IPS-20b (cell line): ENCODE measurements around the gene PRDM16.

Experiments
- H3K27ac ChIP-seq: one replicate; pipeline ENCODE4 v1.5.1; 2013; ENCODE audit warnings: low read length
- H3K27me3 ChIP-seq: 2 replicates; pipeline ENCODE4 v1.6.1; 2013; ENCODE audit warnings: mild to moderate bottlenecking, low read length, inconsistent platforms; ENCODE audit not compliant: insufficient read depth
- H3K36me3 ChIP-seq: 2 replicates; pipeline ENCODE4 v1.6.1; 2013; ENCODE audit warnings: low read depth, mild to moderate bottlenecking, inconsistent platforms, low read length, moderate library complexity; ENCODE audit not compliant: insufficient read depth
- H3K4me1 ChIP-seq: 2 replicates; pipeline ENCODE4 v1.6.1; 2013; ENCODE audit warnings: mild to moderate bottlenecking, control low read depth, inconsistent platforms, low read length, moderate library complexity; ENCODE audit not compliant: insufficient read depth
- H3K4me3 ChIP-seq: 2 replicates; pipeline ENCODE4 v1.5.1; 2013; ENCODE audit warnings: mild to moderate bottlenecking, low read length, inconsistent platforms
- H3K9ac ChIP-seq: 2 replicates; pipeline ENCODE4 v1.6.1; 2013; ENCODE audit warnings: low read depth, mild to moderate bottlenecking, inconsistent platforms, low read length, moderate library complexity
- H3K9me3 ChIP-seq: 2 replicates; pipeline ENCODE4 v1.6.1; 2013; ENCODE audit warnings: mild to moderate bottlenecking, low read depth, low read length, inconsistent platforms; ENCODE audit not compliant: insufficient read depth

Gene PRDM16

DNA sequence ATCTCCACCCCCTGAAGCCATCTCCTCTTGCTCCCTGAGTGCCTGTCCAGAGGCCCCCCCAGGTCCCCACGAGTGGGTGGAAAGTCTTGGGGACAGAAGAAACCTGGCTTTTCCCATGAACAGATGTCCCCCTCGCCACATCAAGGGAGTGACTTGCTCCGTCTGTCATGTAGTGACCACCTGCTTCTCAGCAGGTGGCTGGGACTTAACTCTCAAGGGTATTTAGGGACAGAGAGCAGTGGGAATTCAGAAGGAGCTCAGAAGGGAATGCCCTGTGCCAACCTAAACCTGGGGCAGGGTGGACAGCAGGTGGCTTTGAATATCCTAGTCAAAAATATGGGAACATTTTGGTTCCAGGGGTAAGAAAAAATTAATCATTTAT, 139.8 kb downstream of the PRDM16 start:
- Histone ChIP-seq H3K36me3 (no peaks in the 10 kb centered on the region), H3K4me1 (peaks cover 9% of the 10 kb centered on the region; the same call in 1 of the 2 replicates), H3K9me3 (no peaks in the 10 kb centered on the region), H3K27me3 (no peaks in the 10 kb centered on the region), H3K27ac (no peak overlapping the region), H3K4me3 (no peak overlapping the region), H3K9ac (no peak overlapping the region)

DNA sequence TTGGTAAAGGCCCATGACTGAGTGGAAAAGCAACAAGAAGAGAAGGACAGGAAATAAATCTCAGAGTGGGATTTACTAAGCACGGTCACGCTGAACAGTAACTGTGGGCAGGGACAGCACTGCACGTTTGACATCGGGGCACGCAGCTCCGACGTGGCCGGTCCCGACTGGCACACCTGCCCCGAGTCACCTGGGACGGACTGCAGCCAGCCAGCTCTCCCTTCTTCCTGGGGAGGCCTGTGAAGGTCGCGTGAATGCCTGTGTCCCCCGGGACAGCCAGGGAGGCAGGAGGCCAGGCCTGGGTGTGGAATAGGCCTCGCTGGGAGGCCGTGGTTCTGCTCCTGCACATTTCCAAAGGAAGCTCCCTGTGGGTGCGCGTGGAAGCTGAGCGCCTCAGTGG, 140.2 kb downstream of the PRDM16 start:
- Histone ChIP-seq H3K27ac (no peak overlapping the region), H3K4me3 (no peak overlapping the region), H3K4me1 (peaks cover 9% of the 10 kb centered on the region; the same call in 1 of the 2 replicates), H3K27me3 (no peaks in the 10 kb centered on the region), H3K9ac (no peak overlapping the region), H3K36me3 (no peaks in the 10 kb centered on the region), H3K9me3 (no peaks in the 10 kb centered on the region)

DNA sequence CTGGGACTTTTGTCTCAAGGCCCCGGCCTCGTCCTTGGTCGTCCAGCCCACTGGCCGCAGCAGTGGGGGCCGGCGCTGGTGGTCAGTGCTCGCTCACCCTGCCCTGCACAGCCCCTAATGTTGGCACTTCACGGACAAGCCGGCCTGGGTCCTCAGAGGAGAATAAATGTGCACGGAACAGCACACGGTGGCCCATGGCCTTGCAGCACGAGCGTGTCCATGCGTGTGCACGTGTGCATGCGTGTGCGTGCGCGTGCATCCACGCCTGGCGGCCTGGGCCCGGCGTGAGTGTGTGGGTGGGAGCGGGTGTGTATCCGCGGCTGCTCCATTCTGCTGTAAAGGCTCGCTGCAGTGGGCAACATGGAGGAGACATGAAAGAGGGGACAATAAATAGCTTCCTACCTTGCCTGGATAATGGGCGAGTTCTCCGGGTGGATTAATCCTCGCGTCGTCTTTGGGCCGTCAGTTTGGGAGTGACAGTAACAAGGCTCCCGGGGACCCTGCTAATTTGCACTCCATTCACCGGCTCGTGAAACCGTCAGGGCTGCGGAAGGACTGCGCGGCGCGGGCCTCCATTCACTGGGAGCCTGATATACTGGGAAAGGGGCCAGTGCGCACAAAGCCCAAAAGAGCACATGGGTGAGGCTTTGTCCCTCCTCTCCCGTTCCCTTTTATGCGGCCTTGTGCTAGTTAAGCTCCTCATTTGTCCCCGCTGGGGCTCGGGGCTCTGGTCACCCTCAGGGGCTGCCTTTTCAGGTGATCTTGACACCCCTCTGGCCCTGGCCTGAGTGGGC, 142.8 kb downstream of the PRDM16 start:
- no peaks in the 10 kb centered on the region for H3K36me3 ChIP-seq
- H3K4me3 ChIP-seq: no peak overlapping the region
- no peak overlapping the region for H3K27ac ChIP-seq
- H3K9ac ChIP-seq: no peak overlapping the region
- H3K27me3 ChIP-seq: no peaks in the 10 kb centered on the region
- H3K4me1 ChIP-seq: no peaks in the 10 kb centered on the region
- H3K9me3 ChIP-seq: no peaks in the 10 kb centered on the region

DNA sequence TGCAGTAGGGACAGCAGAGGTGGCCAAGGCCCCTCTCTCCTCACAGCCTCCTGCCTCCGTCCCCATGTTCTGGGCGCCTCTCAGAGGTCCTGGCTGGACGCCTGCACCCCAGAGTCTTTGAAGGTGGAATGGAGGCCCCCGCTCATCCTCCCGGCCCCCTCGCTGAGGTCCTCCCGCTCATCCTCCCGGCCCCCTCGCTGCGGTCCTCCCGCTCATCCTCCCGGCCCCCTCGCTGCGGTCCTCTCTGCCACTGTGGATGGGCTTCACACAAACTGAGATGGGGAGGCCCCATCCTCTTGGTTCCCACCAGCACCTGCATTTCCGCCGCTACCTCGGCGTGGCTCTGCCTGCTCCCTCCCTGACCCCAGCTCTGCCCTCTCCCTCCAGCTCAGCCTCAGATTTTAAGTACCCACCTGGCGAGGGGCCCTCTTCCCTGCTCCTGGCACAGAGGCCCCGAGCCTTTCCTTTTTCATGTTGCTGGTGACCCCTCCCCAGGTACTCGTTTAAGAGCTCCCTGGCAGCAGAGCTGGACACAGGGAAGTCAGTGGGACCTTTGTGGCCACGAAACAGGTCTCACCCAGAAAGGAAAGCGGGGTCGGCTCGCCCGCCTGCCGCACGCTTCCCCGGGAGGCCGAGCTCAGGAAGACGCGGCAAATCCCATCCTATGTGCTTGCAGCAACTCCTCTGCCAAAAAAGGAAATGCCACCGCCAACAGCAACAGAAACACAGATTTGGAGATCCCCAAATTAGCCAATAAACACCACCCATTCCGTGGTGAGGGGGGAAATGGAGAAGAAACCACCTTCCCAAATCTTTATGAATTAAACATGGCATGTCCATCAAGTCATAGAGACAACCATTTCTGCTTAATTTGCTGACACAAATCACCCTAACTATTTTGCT, 143.7 kb downstream of the PRDM16 start:
- H3K9ac ChIP-seq: no peak overlapping the region
- H3K4me1 ChIP-seq: no peaks in the 10 kb centered on the region
- no peaks in the 10 kb centered on the region for H3K27me3 ChIP-seq
- H3K36me3 ChIP-seq: no peaks in the 10 kb centered on the region
- H3K27ac ChIP-seq: no peak overlapping the region
- no peaks in the 10 kb centered on the region for H3K9me3 ChIP-seq
- H3K4me3 ChIP-seq: no peak overlapping the region

DNA sequence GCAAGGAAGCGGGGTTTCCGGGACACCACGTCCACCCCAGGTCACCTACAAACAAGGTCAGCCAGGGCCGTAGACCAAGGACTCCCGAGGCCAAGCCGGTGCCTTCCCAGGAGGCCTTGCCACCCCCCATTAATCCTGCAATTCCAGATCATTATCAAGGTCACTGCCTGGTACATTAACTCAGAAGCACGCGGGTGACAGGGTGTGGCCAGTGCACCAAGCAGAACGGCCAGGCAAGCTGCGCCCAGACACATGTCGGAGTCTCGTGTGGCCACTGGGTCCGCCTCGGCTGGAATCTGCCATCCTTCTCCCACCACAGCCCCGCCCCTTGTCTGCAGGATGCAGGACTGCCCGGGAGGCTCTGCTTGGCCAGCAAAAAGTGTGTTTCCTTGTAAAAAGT, 144.7 kb downstream of the PRDM16 start:
- Histone ChIP-seq H3K27ac (no peak overlapping the region), H3K27me3 (no peaks in the 10 kb centered on the region), H3K9me3 (no peaks in the 10 kb centered on the region), H3K9ac (no peak overlapping the region), H3K4me3 (no peak overlapping the region), H3K36me3 (no peaks in the 10 kb centered on the region), H3K4me1 (no peaks in the 10 kb centered on the region)

DNA sequence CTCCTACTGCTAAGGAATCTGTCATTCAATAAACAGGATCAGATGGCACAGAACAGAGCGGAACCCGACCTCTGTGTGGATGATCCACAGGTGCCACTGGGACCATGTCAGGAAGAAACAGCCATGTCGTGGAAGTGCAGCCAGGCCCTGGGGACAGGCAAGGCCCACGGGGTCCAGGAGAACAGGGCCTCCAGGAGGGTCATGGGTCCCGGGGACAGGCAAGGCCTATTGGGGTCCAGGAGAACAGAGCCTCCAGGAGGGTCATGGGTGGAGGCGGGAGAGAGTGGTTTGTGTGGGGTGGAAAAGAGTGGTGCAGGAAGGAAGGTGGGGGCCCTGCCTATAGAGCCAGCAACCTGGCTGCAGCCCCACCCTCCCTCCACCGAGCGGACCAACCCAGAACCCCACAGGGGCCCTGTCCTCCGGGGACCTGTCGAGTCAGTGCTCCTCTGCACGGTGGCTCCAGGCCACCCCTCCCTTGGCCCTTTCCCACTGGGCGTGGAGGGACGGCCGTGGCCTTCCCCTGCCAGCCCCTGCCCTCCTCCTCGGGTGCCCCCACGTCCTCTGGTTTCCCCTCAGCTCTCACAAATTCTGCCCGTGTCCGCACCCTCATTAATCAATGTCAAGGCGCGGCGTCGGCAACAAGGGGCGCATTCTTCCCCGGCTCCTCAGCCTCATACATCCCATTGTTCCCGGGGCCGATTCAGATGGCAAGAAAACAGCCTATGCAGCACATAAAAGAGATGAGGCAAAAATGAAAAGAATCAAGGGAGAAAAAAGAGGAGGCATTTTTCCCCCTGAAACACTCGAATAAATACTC, 146.4 kb downstream of the PRDM16 start:
- Histone ChIP-seq H3K27ac (no peak overlapping the region), H3K27me3 (no peaks in the 10 kb centered on the region; the same call in 1 of the 2 replicates), H3K9me3 (no peaks in the 10 kb centered on the region), H3K36me3 (no peaks in the 10 kb centered on the region), H3K4me1 (no peaks in the 10 kb centered on the region), H3K4me3 (no peak overlapping the region), H3K9ac (no peak overlapping the region)

DNA sequence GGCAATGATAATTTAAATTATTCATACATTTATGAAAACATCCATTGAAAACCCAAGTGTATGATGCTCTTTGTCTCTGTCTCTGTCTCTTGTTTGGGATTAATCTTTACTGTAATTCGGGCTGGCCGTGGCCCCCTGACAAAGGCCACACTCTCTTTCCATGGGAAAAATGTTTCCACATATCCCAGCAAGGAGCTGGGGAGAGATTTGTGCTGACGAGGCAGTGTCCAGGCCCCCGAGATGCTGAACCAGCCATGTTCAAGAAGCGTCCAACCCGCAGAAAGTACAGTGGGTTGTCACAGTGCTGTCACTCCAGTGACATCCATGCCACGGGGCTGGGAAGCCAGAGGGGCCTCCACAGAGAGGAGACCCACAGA, 147.0 kb downstream of the PRDM16 start:
- Histone ChIP-seq H3K4me1 (no peaks in the 10 kb centered on the region), H3K36me3 (no peaks in the 10 kb centered on the region), H3K9ac (no peak overlapping the region), H3K4me3 (no peak overlapping the region), H3K27ac (no peak overlapping the region), H3K9me3 (no peaks in the 10 kb centered on the region), H3K27me3 (no peaks in the 10 kb centered on the region; the same call in 1 of the 2 replicates)

DNA sequence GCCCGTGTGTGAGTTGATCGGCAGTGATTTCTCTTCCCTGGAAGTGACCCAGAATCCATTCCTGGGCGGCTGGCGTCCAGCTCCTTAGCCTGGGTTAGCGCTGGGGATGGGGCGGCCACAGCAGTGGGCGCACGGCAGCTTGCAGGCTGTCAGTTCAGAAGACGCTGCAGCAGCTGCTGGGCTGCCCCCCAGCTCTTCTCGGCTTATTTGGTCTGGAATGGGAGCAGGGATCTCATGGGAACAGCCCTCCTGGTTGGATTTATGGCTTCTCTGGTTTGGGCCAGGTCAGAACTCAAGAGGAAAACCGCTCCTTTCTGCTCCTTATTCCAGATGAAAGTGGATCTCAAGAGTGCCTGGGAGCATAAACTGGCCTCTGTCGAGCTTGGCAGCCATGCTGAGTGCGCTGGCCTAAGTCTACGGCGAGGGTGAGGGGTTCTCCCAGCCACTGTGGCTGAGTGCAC, 148.2 kb downstream of the PRDM16 start:
- no peaks in the 10 kb centered on the region for H3K9me3 ChIP-seq
- H3K27me3 ChIP-seq: no peaks in the 10 kb centered on the region; the same call in 1 of the 2 replicates
- H3K9ac ChIP-seq: no peak overlapping the region
- no peaks in the 10 kb centered on the region for H3K4me1 ChIP-seq
- H3K27ac ChIP-seq: no peak overlapping the region
- H3K36me3 ChIP-seq: no peaks in the 10 kb centered on the region
- no peak overlapping the region for H3K4me3 ChIP-seq

DNA sequence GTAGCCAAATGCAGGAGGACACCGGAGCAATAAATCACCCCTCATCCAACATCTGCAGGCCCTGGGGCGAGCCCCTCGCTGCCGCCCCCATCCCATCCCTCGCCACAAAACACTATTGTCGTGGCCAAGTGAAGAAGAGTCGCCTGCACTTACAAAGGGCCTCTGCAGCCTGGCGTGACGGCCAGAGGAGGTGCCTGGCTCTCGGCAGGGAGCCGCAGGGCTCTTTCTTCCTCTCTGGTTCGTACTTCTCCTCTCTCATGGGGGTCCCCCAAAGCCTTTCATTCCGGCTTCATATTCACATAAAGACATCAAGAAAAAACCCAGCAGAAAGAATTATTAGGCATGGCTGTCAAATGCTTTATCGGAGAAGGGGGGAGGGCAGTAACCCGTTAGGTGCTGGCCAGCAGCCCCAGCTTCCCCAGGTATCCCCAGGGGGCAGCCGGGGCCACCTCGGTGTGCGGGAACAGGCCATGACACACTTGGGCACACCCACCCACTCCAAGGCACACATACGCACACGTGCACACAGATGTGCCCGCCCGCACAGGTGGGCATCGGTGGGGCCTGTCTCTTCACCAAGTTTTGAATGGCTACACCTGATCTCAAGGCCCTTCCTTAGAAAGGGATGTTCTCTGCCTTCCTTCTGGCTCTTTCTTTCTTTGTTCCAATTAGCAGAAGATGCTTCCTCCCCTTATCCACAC, 149.1 kb downstream of the PRDM16 start:
- no peak overlapping the region for H3K27ac ChIP-seq
- no peak overlapping the region for H3K4me3 ChIP-seq
- H3K27me3 ChIP-seq: no peaks in the 10 kb centered on the region; the same call in 1 of the 2 replicates
- H3K4me1 ChIP-seq: no peaks in the 10 kb centered on the region
- H3K36me3 ChIP-seq: no peaks in the 10 kb centered on the region
- no peak overlapping the region for H3K9ac ChIP-seq
- H3K9me3 ChIP-seq: no peaks in the 10 kb centered on the region

DNA sequence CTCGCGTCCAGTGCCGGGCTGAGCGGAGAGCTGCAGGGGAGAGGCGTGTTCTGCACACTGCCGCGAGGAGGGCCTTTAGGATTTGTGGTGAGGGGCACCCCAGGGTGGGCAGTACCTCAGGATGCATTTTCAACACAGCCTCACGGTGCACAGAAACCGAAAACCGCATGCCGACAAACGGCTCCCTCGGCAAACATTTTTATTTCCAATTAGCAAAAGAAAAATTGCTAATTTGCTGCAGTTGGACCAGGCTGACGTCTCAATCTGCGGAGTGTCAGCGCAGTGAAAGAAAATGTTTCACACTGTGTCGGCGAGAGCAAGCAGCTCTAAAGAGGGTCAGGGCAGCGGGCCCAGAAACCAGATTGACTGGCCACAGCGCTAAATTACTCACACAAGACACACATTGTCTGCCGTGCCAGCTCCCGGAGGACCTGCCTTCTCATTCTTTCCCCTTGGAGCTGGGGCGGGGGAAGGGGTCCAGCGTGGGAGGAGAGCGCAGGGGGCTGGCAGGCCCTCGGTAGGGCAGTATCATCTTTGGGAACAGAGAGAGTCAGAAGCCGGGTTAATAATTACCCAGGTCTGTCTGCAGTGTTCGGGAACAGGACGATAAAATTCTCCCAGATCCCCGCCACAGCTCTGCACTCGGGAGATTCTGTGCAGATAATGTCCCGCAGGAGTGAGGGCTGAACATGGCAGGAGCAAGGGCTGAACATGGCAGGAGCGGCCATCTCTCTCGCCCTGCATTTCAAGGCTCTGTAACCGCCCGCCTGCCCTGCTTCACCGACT, 150.2 kb downstream of the PRDM16 start:
- Histone ChIP-seq H3K36me3 (no peaks in the 10 kb centered on the region), H3K27ac (no peak overlapping the region), H3K27me3 (no peaks in the 10 kb centered on the region; the same call in 1 of the 2 replicates), H3K4me1 (no peaks in the 10 kb centered on the region), H3K9me3 (no peaks in the 10 kb centered on the region), H3K9ac (no peak overlapping the region), H3K4me3 (no peak overlapping the region)
